GM18499 (cell line): ENCODE measurements around the gene DDX25.
"Not testable (repeated sequence)": the region's sequence is repeated elsewhere in the genome, so short reads cannot be mapped to it uniquely, and the experiment has no call there.

ENCODE experiments used
- ATAC-seq: cut with Tn5 transposase; IDR thresholded peaks from one replicate; pipeline ENCODE4 v1.9.1; 2021; ENCODE audit warnings: moderate number of reproducible peaks; ENCODE audit not compliant: insufficient read depth, unreplicated experiment

DDX25 gene

GRCh38 chr11:125903711-125904659 is at the start of gene DDX25:
DDX25 (plus strand) TSS chr11:125904508; CDS start chr11:125904518, 10 bp downstream.
- no peak for ATAC-seq

GRCh38 chr11:125857670-125858069 is 46.6 kb upstream of the DDX25 start:
- ATAC-seq = not testable (repeated sequence)

- not testable (repeated sequence) for ATAC-seq
Observed at GRCh38 chr11:125862786-125863185, 41.5 kb upstream of the DDX25 start.

- ATAC-seq = not testable (repeated sequence)
Observed at GRCh38 chr11:125865354-125865753, 39.0 kb upstream of the DDX25 start.

- no peak for ATAC-seq
Observed at GRCh38 chr11:125869521-125869920, 34.8 kb upstream of the DDX25 start.

- no peak for ATAC-seq
Observed at GRCh38 chr11:125871391-125872137, 32.7 kb upstream of the DDX25 start.

- no peak for ATAC-seq
Observed at GRCh38 chr11:125872138-125872491, 32.2 kb upstream of the DDX25 start.

GRCh38 chr11:125873881-125874555 is 30.3 kb upstream of the DDX25 start:
- ATAC-seq = no peak

- ATAC-seq = no peak
Observed at GRCh38 chr11:125874556-125875124, 29.7 kb upstream of the DDX25 start.

GRCh38 chr11:125881291-125881690 is 23.0 kb upstream of the DDX25 start:
- ATAC-seq = no peak

GRCh38 chr11:125883375-125883774 is 20.9 kb upstream of the DDX25 start:
- no peak for ATAC-seq

GRCh38 chr11:125886997-125887372 is 17.3 kb upstream of the DDX25 start:
- peak; percentile 25 for ATAC-seq

GRCh38 chr11:125887373-125888324 is 16.7 kb upstream of the DDX25 start, which contains the start of gene HYLS1:
HYLS1 (plus strand) TSS chr11:125887668; CDS start chr11:125899369, 11,701 bp downstream.
- ATAC-seq = peak; percentile 77

- no peak for ATAC-seq
Observed at GRCh38 chr11:125890447-125891100, 13.7 kb upstream of the DDX25 start.

- ATAC-seq = no peak
Observed at GRCh38 chr11:125892071-125892470, 12.2 kb upstream of the DDX25 start.

GRCh38 chr11:125892994-125893393 is 11.3 kb upstream of the DDX25 start:
- ATAC-seq = no peak

- no peak for ATAC-seq
Observed at GRCh38 chr11:125901872-125902271, 2.4 kb upstream of the DDX25 start.

GRCh38 chr11:125902277-125902926 is 1.9 kb upstream of the DDX25 start:
- ATAC-seq = no peak
